Measurements from ENCODE around the gene ANKRD62.
"Not testable (repeated sequence)": the region's sequence is repeated elsewhere in the genome, so short reads cannot be mapped to it uniquely, and the experiment has no call there.

Gene ANKRD62

GRCh38 chr18:12066910-12067511 lies 26.6 kb upstream of the ANKRD62 start:
- no peak for DNase-seq (ENCODE audit: low read depth)

DNA sequence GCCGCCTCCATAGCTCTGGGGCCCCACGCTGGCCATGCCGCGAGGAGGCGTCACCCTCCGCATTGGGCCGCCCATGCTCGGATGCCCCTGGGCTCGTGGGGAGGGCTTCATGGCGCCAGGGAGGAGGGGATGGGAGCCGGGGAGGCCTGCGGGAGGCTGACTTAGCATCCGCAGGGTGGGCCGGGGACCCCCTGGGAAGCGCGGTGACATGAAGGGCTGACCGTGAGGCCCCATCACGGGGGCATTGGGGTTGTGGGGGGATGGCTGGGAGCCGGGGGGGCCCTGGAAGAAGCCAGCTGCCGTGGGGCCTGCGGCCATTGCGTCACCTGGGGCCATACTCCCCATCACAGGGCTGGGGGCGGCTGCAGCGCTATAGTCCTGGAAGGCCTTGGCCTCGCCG lies 26.0 kb upstream of the ANKRD62 start:
- DNase-seq (ENCODE audit: low read depth), result no peak

GRCh38 chr18:12068316-12068949 lies 25.2 kb upstream of the ANKRD62 start:
- not testable (repeated sequence) for DNase-seq (ENCODE audit: low read depth)

DNA sequence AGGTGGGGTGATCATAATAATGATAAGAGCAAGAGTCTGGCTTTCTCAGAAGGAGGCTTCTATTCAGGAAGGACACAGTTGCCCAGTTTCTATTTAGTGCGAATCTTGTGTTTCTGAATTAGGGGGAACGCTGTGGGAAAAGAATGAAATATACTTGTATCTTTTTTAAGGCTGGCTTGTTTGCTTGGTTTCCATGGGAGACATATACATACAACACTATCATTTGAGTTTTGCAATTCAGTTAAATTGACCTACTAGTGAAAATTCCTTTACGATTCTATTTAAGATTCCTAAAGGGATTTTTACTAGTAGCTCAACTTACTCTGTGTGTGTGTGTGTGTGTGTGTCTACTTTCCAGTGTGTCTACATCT lies 24.7 kb upstream of the ANKRD62 start:
- DNase-seq (ENCODE audit: low read depth), result no peak

DNA sequence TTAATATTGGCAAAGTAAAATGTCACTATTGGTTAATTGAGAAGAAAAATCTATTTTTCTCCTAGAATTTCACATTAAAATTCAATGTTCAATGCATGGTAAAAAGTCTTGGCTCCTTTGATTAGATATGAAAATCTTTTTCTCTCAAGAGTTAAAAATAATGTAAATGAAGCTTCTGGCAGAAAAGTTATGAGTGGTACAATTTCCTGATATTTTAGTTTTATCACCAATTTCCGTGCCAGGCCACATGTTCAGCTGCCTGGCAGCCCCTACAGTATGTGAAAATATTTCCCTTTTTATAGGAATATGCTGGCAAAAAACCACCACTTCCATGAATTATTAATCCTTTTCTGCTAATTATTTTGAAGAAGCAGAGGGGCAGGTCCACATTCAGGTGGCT lies 22.6 kb upstream of the ANKRD62 start:
- DNase-seq (ENCODE audit: low read depth), result not testable (repeated sequence)

- DNase-seq (ENCODE audit: low read depth), result no peak
Measured at GRCh38 chr18:12072996-12073395, 20.6 kb upstream of the ANKRD62 start.

GRCh38 chr18:12074736-12075135 lies 18.9 kb upstream of the ANKRD62 start:
- no peak for DNase-seq (ENCODE audit: low read depth)

- no peak for DNase-seq (ENCODE audit: low read depth)
Measured at GRCh38 chr18:12076424-12077140, 17.1 kb upstream of the ANKRD62 start.

GRCh38 chr18:12077994-12078393 lies 15.6 kb upstream of the ANKRD62 start:
- DNase-seq (ENCODE audit: low read depth), result not testable (repeated sequence)

- DNase-seq (ENCODE audit: low read depth), result no peak
Measured at GRCh38 chr18:12079491-12080237, 14.0 kb upstream of the ANKRD62 start.

DNA sequence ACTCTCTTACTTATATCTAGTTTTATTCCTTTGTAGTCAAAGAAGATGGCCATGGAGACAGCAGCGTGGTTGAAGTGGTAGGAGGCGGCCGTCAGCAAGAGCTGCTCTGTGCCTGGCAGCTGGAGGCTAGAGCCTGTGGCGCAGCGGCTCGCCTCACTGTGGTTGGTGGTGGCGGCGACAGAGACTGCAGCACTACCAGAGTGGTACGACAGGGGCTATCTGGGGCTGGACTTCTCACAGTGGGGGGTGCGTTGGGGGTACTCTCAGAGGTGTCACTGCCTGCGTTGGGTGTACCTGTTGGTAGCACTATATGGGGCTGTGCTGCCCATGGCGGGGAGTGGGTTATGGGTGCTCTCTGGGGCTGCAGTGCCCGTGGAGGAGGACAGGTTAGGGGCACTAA lies 8.5 kb upstream of the ANKRD62 start:
- DNase-seq (ENCODE audit: low read depth), result no peak

GRCh38 chr18:12085786-12086185 lies 7.9 kb upstream of the ANKRD62 start:
- DNase-seq (ENCODE audit: low read depth), result no peak

GRCh38 chr18:12086249-12086648 lies 7.4 kb upstream of the ANKRD62 start:
- no peak for DNase-seq (ENCODE audit: low read depth)

DNA sequence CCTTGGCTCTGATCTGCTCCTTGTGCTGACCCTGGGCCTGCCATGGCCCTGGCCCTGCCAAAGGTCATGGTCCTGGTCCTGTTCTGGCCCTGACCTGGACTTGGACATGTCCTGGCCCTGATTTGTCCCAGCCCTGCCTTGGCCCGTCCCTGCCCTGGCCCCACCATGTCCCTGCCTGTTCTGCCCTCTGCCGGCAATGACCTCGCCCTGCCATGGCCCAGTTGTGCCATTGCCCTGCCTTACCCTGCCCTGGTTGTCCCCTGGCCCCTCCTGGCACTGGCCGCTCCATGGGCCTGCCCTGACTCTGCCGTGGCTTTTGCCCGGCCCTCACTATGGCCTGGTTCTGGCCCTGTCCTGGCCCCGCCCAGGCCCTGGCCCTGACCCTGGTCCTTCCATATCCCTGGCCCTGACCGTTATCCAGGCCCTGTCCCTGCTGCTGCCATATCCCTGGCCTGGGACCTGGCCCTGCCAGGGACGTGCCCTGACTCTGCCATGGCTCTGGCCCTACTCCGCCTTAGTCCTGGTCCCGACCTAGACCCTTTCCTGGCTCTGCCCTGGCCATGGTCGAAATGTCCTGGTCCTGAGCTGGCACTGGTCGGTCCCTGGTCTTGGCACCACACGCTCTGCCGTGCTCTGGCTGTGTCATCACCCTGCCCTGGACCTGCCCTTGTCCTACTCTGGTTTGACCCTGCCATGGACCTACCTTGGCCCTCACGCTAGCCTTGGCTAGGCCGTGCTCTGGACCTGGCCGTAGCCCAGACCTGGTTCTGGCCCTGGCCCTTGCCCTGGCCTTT lies 6.8 kb upstream of the ANKRD62 start:
- no peak for DNase-seq (ENCODE audit: low read depth)

DNA sequence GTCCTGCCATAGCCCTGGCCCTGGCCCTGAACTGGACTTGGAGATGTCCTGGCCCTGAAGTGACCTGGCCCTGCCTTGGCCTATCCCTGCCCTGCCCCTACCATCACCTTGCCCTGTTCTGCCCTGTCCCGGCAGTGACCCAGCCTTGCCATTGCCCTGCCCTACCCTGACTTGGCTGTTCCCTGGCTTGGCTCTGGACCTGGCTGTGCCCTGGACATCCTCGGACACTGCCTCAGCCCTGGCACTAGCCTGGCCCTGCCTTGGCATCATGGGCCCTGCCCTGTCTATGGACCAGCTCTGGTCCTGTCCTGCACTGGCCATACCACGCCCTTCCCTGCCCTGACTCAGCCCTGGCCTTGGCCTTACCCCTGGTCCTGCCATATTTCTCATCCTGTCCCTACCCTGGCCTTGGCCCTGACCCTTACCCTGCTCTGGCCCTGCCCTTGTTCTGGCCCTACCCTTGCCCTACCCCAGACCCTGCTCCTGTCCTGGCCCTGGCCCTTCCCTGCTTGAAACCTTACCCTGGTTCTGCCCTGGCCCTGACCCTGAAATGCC lies 6.1 kb upstream of the ANKRD62 start:
- no peak for DNase-seq (ENCODE audit: low read depth)

DNA sequence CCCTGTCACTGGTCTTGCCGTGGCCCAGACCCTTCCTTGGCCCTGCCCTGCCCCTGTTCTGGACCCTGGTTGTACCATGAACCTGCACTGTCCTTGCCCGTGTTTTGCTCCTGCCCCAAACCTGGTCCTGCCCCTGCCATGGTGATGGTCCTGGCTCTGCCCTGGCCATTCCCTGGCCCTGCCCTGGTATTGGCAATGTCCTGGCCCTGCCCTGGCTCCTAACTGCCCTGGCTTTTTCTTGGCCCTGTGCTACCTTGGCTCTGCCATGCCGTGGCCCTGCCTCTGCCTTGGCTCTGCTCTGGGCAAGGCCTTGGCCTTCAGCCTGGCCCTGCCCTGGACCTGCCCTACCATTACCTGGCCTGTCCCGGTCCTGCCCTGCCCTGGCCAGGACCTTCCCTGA lies 5.5 kb upstream of the ANKRD62 start:
- DNase-seq (ENCODE audit: low read depth), result no peak

DNA sequence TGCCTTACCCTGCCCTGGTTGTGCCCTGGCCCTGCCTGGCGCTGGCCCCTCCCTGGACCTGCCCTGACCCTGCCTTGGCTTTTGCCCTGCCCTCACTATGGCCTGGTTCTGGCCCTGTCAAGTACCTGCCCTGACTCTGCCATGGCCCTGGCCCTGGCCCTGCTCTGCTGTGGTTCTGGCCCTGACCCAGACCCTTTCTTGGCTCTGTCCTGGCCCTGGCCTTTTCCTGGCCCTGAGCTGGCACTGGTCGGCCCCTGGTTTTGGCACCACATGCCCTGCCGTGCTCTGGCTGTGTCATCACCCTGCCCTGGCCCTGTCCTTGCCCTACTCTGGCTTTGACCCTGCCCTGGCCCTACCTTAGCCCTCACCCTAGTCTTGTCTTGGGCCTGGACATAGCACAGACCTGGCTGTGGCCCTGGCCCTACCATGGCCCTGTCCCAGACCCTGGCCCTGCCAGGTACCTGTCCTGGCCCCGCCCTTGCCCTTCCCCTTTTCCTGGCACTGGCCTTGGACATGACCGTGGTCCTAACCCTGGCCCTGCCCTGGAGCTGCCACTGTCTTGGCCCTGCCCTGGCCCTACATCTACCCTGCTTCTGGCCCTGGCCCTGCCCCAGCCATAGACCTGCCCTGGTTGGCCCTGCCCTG lies 4.8 kb upstream of the ANKRD62 start:
- DNase-seq (ENCODE audit: low read depth), result no peak

DNA sequence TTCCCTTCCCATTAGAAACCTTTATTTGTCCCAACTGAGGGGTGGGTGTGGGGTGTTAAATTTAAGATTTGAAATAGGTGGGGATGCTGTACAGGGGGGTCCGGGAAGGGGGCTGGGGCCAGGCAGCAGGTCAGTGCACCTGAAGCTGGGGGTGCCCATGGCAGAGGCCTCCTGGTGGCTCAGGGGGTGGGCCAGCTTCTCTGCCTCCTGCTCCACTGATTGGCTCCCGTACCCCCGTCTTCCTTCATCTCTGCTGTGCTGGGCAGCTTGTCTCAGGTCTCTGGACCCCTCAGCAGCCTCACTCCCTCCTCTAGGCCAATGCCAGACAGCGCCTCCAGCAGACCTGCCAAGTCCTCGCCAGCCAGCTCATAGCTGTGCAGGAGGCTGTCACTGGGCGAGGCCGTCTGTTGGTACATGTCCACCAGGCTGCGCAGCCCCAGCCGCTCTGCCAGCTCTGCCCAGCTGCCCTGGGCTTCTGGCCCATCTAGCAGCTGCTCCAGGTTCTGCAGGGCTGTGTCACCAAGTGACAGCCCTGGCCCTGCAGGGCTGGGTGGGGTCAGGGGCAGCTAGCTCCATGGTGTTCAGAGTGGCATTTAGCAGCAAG lies 2.0 kb upstream of the ANKRD62 start:
- DNase-seq (ENCODE audit: low read depth), result no peak

GRCh38 chr18:12092398-12093229 lies 1.0 kb upstream of the ANKRD62 start:
- DNase-seq (ENCODE audit: low read depth), result no peak

DNA sequence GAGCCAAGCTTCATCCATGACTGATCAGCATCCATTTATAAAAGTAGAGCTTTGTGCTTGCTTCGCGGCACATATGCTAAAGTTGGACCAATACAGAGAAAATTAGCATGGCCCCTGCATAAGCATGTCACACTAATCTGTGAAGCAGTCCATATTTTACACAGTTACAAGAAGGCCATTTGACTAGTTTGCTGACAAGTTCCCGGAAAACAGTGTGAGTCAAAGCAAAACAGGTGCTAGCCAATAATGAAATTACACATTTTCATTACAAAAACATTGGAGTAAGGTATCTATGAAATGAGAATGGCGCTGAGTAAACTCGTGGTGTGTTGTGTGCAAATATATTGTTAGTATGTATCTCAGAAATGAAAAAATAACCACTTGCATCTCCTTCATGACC lies 4.7 kb downstream of the ANKRD62 start:
- no peak for DNase-seq (ENCODE audit: low read depth)

Data from stimulated activated CD8-positive, alpha-beta memory T cell treated with anti-CD3 and anti-CD28 coated beads, Interleukin-4, amount 100 ng/mL, for 24 hours (primary cell).